ENCODE results near the gene IL17RC.

The IL17RC gene, protein sequence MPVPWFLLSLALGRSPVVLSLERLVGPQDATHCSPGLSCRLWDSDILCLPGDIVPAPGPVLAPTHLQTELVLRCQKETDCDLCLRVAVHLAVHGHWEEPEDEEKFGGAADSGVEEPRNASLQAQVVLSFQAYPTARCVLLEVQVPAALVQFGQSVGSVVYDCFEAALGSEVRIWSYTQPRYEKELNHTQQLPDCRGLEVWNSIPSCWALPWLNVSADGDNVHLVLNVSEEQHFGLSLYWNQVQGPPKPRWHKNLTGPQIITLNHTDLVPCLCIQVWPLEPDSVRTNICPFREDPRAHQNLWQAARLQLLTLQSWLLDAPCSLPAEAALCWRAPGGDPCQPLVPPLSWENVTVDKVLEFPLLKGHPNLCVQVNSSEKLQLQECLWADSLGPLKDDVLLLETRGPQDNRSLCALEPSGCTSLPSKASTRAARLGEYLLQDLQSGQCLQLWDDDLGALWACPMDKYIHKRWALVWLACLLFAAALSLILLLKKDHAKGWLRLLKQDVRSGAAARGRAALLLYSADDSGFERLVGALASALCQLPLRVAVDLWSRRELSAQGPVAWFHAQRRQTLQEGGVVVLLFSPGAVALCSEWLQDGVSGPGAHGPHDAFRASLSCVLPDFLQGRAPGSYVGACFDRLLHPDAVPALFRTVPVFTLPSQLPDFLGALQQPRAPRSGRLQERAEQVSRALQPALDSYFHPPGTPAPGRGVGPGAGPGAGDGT

GRCh38 chr3:9916734-9917680 lies at the start of gene IL17RC:
TSS of gene IL17RC (plus strand) at chr3:9917098. CDS start at chr3:9917316, 218 bp downstream.
- Histone ChIP-seq H3K27ac (ENCODE audit: low read depth, low read length, poor library complexity, severe bottlenecking) (no peak within 1 kb of the TSS), H3K79me2 (ENCODE audit: insufficient read depth, low read length) (no peaks in the 10 kb centered on the region), H3K4me2 (ENCODE audit: low read length) (peak within 1 kb of the TSS; percentile 38; the same call in 1 of the 2 replicates), H3K9me3 (ENCODE audit: low read length) (no peaks in the 10 kb centered on the region), H3K36me3 (ENCODE audit: insufficient read depth, low read length) (no peaks in the 10 kb centered on the region), H3K9ac (ENCODE audit: low read length) (no peak within 1 kb of the TSS), H3K27me3 (ENCODE audit: insufficient read depth, low read length) (no peaks in the 10 kb centered on the region), H3K4me3 (ENCODE audit: low read depth, low read length, poor library complexity, severe bottlenecking) (peak within 1 kb of the TSS; percentile 25), H3F3A (ENCODE audit: insufficient read depth, low read length) (no peaks in the 10 kb centered on the region), H2AFZ (ENCODE audit: low read length) (no peak within 1 kb of the TSS), H3K4me1 (ENCODE audit: insufficient read depth, low read length, severe bottlenecking) (no peaks in the 10 kb centered on the region), H3K9me2 (ENCODE audit: low read depth, low read length) (no peaks in the 10 kb centered on the region), H4K20me1 (ENCODE audit: insufficient read depth, low read length) (no peaks in the 10 kb centered on the region)
- TF ChIP-seq EZH2 (IDR thresholded peaks at IDR 0.05; ENCODE audit: borderline replicate concordance, low read length), result no peak
- TF ChIP-seq CTCF (IDR thresholded peaks at IDR 0.05; ENCODE audit: low read length), result no peak

DNA sequence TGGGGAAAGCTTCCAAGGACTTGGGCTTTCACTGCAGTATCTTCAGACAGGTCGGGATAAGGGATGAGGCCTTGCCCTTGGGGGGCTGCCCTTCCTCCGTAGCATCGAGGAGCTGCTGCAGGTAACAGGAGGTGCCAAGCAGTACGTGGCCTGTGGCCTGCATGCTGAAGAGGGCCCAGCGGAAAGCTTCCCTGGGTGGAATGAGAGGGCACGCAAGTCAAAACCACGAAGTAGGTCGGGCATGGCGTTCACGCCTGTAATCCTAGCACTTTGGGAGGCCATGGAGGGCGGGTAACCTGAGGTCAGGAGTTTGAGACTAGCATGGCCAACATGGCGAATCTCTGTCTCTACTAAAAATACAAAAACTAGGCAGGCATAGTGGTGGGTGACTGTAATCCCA lies 49.8 kb upstream of the IL17RC start:
- H3K27ac ChIP-seq (ENCODE audit: low read depth, low read length, poor library complexity, severe bottlenecking), result no peak overlapping the region

More for the DNA sequence above, 49.8 kb upstream of the IL17RC start:
- Histone ChIP-seq H3K4me2 (ENCODE audit: low read length) (no peak overlapping the region), H3K9ac (ENCODE audit: low read length) (no peak overlapping the region), H3K36me3 (ENCODE audit: insufficient read depth, low read length) (no peaks in the 10 kb centered on the region), H3F3A (ENCODE audit: insufficient read depth, low read length) (no peaks in the 10 kb centered on the region), H2AFZ (ENCODE audit: low read length) (no peak overlapping the region), H3K79me2 (ENCODE audit: insufficient read depth, low read length) (no peaks in the 10 kb centered on the region), H3K9me3 (ENCODE audit: low read length) (no peaks in the 10 kb centered on the region), H3K4me3 (ENCODE audit: low read depth, low read length, poor library complexity, severe bottlenecking) (no peak overlapping the region), H3K4me1 (ENCODE audit: insufficient read depth, low read length, severe bottlenecking) (no peaks in the 10 kb centered on the region), H4K20me1 (ENCODE audit: insufficient read depth, low read length) (no peaks in the 10 kb centered on the region), H3K27me3 (ENCODE audit: insufficient read depth, low read length) (no peaks in the 10 kb centered on the region), H3K9me2 (ENCODE audit: low read depth, low read length) (no peaks in the 10 kb centered on the region)
- TF ChIP-seq EZH2 (IDR thresholded peaks at IDR 0.05; ENCODE audit: borderline replicate concordance, low read length), result no peak
- TF ChIP-seq CTCF (IDR thresholded peaks at IDR 0.05; ENCODE audit: low read length), result no peak
